ENCODE measurements around the gene LHX6.

LHX6 gene

DNA sequence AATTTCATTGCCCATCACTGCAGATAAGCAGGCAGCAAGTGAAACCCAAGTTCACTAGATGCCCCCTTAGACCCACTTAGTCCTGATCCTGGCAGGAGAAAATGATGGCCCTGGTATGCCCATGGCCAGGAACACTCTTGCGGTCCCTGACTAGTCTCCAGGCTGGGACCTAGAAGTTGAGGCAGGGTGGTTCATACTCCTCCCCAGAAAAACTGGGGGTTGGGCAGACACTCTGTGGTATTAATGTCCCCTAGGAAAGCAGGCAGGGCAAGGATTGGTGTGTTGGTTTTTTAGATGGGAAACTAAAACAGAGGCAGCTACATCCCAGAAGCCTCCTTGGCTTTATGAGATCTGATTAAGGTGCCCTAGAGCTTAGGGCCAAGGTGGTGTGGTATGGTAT is 13.1 kb downstream of the LHX6 start:
- no peak for DNase-seq

DNA sequence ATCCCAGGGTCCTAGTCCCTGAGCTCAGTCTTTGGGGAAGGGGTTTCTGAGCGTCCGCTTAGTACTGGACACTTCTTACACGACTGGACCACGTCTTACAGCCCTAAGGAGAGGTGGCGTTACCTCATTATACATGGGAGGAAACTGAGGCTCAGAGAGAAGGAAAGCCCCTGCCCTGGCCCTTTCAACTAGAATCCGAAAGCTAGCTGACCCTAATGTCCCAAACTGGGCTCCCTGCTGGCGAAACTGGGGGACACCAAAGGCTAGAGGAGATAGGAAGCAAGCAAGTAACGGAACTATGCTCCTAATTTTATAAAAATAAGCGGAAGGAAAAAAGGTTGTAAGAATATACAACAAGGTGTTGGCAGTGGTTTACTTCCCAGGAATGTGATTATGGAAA is 14.2 kb downstream of the LHX6 start:
- DNase-seq, result no peak

DNA sequence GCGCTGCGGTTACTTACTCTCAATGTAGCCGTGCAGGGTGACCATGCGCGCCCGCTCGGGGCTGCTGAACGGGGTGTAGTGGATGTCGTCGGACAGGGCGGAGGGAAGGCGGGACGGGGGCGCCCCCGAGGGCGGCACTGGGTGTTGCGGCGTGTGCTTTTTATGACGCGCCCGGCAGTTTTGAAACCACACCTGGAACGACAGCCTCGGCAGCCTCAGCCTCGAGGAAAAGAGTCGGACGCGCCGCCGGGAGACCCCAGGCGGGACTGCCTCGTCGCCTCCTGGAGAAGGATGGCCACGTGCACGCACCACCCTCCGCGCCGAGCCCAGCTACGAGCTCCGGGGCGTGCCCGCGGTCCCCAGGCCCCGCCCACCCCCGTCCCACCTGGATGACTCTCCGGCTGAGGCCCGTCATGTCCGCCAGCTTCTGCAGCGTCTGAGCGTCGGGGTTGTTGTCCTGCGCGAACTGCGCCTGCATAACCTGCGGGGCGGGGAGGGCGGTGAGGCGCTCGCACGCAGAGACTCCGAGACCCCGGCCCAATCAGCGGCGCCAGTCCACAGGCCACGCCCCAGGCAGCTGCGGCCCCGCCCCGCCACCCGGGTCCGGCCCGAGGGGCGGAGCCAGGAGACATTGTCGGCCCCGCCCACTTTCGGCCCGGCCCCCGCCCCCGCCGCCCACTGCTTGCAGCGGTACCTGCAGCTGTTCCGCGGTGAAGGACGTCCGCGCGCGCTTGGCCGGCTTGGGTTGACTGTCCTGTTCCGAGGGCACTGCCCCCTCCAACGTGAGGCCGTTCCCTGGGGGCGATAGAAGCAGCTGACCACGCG is 15.0 kb downstream of the LHX6 start:
- DNase-seq, result peak; percentile 24

DNA sequence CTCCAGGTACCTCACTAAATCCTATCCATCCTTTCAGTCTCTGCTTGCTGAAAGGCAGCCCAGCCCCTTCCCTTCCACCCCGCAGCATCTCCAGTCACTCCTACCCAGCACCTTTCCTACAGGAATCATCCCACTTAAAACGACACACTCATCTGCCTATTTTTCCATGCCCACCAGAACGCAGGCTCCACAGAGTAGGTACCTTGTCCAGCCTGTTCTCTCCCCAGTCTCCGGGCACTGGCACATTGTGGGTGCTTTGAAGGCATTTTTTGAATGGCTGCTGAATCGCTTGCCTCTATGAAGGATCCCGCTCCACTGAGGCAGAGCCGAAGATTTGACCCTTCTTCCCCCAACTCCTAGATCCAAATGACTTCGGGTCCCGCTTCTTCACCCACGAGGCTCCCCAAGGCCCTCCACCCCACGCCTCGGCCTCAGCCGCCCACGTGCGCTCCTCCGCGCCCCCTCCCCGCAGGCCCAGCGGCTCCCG is 15.6 kb downstream of the LHX6 start:
- DNase-seq, result no peak

DNA sequence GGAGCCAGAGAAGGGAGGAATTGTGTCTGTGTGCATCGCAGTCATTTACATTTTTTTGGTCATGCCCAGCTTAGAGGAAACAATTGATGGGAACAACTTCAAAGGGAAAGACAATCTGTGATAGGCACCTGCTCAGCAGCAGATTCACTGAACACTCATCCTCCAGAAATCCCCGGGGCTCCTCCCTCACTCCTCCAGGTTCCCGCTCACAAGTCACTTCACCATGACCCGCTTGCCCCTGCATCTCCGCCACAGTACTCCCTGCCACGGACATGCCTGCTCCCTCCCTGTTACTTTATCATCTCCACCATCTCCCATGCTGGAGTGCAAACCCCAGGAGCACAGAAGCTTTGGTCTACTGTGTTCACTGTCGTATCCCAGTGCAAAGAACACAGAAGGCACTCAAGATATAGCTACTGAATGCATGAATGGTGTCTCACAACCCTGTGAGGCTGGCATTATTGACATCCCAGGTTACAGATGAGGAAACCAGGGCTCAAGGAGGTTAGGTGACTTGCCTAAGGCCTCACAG is 16.2 kb downstream of the LHX6 start:
- no peak for DNase-seq

DNA sequence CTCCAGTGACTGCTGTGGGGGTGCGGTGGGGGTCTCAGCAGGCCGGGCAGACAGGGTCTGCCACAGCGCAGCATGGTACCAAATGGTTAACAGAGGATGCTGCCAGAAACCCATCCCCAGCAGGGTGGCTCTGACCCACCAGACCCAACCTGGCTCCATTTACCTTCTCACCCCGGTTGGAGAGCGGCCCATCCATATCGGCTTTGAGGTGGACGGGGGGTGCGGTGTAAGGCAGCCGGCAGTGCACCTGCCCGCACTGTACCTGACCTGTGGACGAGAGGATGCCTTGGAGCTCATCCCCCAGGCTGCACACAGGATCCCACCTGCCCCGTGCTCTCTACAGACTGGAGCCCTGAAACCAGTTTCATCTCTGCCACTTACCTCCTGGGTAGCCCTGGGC is 19.3 kb downstream of the LHX6 start:
- DNase-seq, result no peak

DNA sequence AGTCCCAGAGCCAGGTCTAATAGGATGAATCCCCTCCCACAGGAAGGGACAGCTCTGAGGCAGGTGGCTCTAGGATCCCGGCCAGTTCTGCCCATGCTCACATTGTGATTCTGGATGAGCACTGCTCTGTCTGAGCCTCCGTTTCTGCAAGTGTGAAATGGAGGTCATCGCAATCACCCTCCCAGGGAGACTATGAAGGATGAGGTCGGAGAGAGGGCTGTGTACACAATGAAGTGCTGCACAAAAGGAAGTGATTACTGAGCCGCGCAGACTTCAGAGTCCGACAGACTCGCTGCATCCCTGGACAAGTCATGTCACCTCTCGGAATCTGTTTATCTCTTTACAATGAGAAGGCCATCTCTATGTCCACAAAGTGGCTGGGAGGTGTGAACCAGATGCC is 21.7 kb downstream of the LHX6 start:
- DNase-seq, result no peak

DNA sequence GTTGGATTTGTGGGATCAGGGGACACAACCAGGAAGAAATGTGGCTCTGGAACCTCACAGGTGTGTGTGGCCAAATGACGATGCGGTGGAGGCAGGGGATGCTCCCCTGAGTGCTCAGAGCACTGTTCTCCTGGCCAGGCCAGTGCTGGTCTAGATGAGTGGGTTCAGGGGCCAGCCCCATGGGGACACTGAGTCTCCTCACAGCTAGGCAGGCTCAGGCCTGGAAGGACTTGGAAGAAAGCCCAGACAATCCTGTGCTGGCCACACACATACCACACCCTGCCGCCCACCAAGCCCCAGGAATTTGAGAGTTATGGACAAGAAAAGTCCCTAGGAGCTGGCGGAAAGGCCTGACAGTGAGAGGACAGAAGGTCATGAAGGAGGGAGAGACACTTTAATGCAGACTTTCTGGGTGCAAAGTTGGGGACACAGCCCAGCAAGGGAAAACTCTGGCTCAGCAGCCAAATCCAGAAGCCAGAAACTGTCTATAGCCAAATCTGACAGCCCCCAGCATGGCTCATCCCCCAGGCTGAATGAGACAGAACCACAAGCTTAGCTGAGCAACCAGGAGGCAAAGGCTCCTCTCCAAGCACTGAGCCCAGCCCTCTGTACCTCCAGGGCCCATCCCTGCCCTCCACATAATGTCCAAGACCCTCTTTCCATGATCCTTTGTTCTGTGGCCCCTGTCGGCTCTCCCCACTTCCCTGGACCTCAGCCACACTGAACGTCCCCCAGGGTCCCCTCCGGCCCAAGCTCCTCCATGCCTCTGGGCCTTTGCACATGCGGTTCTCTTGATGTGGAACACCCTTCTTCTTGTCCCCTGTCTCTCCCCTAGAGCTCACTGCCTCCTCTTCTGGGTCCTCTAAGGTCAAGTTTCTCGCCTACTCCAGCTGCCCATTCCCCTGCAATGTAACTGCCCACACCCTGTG is 22.4 kb downstream of the LHX6 start:
- DNase-seq, result no peak

DNA sequence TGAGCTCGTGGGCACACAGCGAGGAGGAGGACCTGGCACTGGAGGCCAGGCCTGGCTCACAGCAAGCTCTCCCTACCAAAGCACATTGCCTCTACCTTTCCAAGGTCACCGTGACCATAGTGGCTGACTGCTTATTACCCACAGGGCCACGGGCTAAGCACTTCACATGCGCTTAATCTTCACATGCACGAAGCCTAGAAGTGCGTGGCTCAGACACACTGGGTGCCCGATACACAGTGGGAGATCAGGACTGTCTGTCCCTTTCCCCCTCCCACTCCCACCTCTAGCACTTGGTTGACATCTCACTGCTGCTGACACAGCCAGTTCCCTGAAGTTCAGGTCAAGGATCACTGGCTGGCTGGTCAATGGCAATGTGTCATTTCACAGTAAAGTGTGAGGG is 23.6 kb downstream of the LHX6 start:
- DNase-seq, result no peak

DNA sequence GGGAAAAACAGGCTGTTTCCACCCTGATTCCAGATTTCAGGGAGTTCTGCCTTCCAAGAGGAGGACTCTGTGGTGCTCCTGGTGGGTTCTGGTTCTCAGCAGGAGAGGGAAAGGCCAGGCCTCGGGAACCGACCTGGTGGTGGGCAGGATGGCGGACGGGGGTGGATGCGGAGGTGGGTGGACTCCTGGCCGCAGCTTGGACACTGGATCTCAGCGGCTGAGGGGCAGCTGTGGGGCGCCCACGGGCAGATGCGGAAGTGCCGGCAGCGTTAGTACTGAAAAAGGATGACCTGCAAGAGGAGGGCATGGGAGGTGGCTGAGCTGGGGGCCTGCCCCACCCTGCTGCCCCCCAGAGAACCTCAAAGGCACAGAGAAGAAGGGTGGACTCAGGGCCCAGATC is 24.3 kb downstream of the LHX6 start:
- no peak for DNase-seq

DNA sequence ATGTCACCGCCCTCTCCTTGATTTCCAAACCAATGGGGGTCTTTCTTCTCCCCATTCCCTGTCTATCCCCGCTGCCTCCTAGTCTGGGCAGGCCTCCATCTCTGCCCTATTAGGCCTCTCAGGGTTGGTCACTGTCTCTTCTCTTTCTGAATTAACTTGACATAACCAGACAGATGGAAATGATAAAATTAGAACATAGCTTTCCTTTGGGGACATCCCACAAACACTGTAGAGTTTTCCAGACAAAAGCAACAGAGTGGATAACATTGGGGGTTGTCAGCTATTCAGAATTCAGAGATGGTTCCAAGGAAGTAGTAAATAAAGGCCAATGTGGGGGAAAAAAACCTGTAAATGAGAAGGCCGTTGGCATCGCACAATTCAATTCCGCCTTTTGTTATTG is 24.7 kb downstream of the LHX6 start:
- DNase-seq, result no peak

DNA sequence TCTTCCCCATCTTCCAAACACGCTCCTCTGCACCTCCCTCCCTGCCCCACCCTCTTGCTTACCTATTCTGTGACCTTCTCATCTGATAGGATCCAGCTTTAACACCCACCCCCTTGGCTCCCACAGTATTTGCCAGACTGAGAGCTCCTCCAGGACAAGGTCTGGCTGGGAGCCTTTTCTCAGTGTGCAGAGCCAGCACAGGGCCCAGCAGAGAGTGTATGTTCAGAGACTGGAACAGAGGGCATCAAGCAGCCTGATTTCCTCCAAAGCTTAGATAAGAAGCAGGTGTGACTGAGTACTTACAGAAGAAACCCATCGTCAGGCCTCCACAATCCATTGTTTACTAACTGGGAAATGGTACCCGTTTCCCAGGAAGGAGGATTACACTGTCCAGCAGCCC is 26.6 kb downstream of the LHX6 start:
- no peak for DNase-seq

DNA sequence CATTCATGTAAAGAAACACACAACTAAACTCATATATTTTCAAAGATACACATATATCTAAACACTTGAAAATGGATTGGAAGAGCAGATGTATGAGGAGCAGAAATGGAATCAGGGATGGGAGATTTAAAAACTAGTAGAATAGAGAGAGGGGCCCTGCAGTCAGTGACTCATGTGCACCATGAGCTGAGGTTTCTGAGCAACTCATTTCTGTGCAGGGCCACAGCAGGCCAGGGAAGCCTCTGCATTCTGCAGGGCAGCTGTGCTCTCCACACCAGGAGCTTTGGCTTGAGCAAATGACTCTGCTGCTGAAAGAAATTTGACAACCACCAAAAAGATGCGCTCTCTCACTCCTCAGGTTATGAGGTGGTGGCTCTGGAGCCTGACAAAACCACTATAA is 27.1 kb downstream of the LHX6 start:
- DNase-seq, result no peak

DNA sequence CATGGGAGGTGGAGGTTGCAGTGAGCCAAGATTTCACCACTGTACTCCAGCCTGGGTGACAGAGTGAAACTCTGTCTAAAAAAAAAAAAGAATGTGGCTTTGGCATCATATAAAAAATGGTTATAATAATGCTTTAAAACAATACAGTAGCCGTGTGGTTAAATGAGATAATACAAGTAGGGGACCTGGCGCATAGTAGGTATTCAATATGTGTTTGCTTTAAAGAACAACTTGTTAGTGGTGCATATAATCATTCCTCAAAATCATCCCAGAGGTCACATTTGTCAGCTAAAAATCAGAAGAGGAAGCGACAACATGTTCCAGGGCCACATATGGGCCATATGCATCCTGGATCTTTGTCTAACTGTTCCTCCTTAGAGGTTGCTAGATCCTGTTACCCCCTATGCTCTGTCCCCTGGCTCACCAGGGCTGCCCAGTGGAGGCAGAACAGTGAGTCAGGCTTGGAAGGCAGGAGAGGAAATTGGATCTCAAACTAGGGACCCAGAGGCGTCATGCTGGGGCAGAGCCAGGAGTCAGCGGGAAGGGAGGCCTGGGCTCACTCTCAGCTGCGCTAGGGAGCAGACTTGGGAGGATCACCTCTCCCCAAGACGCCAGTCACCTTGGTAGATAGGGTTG is 27.7 kb downstream of the LHX6 start:
- DNase-seq, result no peak

DNA sequence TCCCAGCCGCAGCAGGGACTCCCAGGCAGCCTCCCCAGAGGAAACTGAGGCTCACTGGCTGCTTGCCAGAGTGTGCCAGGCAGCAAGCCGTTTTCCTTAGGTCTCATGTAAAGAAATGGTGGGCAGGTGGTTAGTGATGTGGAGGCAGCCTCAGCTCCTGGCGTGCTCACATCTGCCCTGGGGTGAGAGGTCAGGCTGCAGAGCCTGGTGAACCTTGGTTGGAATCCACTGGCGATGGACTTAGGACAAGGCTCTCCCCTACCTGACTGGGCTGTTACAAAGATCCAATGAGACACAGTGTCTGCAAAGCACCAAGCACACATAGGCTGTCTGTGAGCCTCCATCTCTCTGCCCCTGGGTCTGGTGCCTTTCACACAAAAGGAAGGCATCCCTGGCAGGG is 30.9 kb downstream of the LHX6 start:
- no peak for DNase-seq

DNA sequence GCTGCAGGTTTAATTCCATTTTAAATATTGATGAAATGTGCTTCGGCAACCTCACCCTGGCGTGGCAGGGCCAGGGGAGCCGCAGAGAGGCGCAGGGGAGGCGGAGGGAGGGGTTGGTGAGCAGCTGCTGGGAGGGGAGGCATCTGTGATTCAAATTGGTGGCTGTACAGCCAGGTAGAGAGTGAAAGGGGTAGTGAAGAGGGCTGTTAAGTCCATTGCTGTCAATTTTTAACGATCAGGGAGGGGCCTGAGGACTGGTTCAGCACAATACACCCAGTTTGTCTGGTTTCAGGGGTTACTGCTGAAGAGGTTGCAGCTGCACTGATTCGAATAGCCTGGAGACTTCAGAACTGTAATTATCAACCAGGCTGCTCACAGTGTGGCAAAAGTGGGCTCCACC is 31.3 kb downstream of the LHX6 start:
- DNase-seq, result no peak

DNA sequence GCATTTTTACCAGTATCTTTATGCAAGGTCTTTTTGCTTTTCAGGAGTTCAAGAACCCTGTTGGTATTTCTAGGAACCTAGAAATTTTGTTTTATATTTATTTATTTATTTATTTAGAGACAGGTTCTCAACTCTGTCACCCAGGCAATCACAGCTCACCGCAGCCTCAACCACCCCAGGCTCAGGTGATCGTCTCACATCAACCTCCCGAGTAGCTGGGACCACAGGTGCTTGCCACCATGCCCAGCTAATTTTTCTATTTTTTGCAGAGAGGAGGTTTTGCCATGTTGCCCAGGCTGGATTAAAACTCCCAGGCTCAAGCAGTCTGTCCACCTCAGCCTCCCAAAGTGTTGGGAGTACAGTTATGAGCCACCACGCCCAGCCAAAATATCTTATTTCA is 32.9 kb downstream of the LHX6 start:
- DNase-seq, result no peak

DNA sequence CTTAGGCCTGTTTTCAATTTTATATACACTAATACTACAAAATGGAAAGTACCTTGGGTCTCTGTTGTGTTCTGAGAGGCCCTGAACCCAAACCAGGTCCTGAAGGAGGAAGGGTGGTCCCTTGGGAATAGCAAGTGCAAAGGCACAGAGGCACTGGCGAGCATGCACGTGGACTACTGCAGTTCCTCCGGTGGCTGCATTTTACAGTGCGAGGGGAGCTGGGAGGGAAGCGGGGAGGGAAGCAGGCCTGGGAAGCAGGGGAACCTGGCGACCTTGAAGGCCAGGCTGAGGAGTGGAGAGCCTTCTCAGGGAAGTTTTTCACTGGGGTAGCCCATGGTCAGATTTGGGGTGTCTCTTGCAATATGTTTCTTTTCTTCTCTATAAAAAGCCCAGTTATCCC is 35.1 kb downstream of the LHX6 start:
- DNase-seq, result no peak

DNA sequence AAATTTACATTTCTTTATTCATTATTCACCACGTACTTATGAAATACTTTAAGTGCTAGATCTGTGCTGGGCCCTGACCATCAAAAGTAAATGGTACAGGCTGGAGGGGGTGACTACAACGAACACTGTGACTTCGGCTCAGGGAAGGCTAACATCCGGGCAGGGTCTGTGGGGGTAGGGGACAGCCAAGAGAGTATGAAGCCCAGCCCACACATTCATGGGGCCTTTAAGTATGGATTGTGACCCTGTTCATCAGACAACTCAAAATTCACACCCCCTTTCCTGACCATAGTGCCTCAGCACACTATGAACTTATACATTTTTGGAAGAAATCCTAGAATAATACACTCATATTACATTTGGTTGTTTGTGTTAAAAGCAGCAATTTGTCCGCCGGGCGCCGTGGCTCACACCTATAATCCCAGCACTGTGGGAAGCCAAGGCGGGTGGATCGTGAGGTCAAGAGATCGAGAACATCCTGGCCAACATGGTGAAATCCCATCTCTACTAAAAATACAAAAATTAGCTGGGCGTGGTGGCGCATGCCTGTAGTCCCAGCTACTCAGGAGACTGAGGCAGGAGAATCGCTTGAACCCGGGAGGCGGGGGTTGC is 35.7 kb downstream of the LHX6 start:
- no peak for DNase-seq

DNA sequence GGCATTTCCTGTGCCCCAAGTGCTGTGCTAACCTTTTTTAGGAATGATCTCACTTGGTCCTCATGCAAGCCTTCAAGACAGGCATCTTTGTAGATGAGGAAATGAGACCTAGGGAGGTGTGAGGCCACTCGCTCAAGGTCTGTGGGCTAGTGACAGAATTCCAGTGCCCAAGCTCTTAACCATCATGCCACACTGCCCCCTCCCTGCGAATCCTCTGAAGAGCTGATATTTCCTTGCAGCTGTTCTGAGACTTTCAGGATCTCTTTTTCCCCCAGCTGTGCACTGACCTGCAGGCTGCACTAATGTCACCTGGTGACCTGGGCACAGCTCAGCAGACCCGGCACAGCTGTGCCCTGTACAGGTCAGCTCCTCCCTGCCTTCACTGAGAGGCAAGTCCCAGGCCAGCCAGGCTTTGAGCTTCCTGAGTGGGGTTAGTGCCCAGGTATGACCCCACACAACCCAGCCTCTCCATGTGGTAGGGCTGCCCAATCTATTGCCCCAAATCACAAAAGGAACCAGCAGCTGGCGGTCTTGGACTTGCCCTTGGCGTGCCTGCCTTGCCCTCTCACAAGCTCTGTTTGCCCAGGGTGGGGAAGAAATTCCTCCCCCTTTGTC is 36.4 kb downstream of the LHX6 start:
- DNase-seq, result no peak

DNA sequence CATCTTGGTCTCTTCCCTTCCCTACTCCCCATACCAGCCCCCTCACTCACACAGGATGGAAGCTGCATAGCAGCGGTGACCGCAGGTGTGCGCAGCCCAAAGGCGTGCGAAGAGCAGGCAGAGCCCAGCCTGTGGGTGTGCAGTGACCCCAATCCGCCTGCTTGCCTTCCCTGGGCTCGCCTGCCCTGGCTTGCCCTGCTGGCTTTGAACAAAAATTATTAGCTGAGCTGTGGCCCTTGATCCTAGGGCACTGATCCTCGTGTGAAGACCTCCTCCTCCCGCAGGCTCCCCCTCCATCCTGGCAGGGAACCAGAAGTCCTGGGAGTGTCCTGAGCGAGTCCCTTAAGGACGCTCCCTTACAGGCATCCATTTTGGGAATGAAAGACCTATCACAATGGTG is 37.2 kb downstream of the LHX6 start:
- DNase-seq, result no peak

Data from central memory CD4-positive, alpha-beta T cell (primary cell).